Measurements from ENCODE around the gene TMEFF2. TPM values are rescaled to one million over a fixed set of nuclear protein-coding genes. Genes with fewer than 3 reads are reported as not detected.

TMEFF2 gene
- total RNA-seq, 2 donors from 2014 or later: 3.2 to 55.8 TPM

GRCh38 chr2:192010073-192010472 lies 184.7 kb downstream of the TMEFF2 start:
- Histone ChIP-seq H3K4me3 (no peak overlapping the region), H3K27me3 (replicated peaks; ENCODE audit: insufficient read depth) (no peaks in the 10 kb centered on the region), H3K27ac (no peak overlapping the region), H3K9me3 (no peaks in the 10 kb centered on the region), H3K4me1 (replicated peaks) (no peaks in the 10 kb centered on the region), H3K36me3 (no peaks in the 10 kb centered on the region)
- DNase-seq (ENCODE audit: low spot score): no peak
- WGBS: 61% methylated on average over 5 of the region's 5 CpGs
- intact Hi-C loops (cut with DNase I): no loop called here
- TF ChIP-seq POLR2AphosphoS5 (IDR thresholded peaks at IDR 0.05) (no peak), POLR2A (IDR thresholded peaks at IDR 0.05) (no peak)
- TF ChIP-seq, protein P1, sequence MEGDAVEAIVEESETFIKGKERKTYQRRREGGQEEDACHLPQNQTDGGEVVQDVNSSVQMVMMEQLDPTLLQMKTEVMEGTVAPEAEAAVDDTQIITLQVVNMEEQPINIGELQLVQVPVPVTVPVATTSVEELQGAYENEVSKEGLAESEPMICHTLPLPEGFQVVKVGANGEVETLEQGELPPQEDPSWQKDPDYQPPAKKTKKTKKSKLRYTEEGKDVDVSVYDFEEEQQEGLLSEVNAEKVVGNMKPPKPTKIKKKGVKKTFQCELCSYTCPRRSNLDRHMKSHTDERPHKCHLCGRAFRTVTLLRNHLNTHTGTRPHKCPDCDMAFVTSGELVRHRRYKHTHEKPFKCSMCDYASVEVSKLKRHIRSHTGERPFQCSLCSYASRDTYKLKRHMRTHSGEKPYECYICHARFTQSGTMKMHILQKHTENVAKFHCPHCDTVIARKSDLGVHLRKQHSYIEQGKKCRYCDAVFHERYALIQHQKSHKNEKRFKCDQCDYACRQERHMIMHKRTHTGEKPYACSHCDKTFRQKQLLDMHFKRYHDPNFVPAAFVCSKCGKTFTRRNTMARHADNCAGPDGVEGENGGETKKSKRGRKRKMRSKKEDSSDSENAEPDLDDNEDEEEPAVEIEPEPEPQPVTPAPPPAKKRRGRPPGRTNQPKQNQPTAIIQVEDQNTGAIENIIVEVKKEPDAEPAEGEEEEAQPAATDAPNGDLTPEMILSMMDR (IDR thresholded peaks at IDR 0.05): no peak

- H3K27ac ChIP-seq: no peak overlapping the region
- intact Hi-C loops (cut with DNase I): no loop called here
- no peaks in the 10 kb centered on the region for H3K36me3 ChIP-seq
- no peaks in the 10 kb centered on the region for H3K4me1 ChIP-seq (replicated peaks)
- 80% methylated on average over 5 of the region's 5 CpGs for WGBS
- TF ChIP-seq POLR2AphosphoS5 (IDR thresholded peaks at IDR 0.05): no peak
- TF ChIP-seq, protein P1 (IDR thresholded peaks at IDR 0.05): no peak
- TF ChIP-seq POLR2A (IDR thresholded peaks at IDR 0.05): no peak
- H3K4me3 ChIP-seq: no peak overlapping the region
- no peak for DNase-seq (ENCODE audit: low spot score)
- H3K9me3 ChIP-seq: no peaks in the 10 kb centered on the region
- H3K27me3 ChIP-seq (replicated peaks; ENCODE audit: insufficient read depth): no peaks in the 10 kb centered on the region
These were observed 187.0 kb downstream of the TMEFF2 start for GRCh38 chr2:192007581-192008228.

DNA sequence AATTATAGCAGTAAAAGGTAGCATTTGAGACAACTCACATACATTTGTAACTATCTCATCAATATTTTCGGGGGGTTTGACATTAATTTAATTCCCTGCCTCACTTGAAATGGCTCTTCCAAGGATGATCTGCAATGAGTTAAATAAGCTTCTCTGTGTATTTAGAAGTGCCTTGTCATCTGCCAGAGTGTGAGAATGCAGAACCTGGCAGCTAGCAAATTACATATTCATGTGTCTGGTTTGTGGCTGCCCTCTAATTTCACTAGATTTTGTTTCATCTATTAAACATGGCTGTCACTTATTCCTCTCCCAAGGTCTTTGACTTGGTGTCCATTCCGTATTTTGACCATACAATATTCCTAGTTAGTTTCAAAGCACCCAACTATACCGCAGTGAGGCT lies 189.5 kb downstream of the TMEFF2 start:
- intact Hi-C loops (cut with DNase I): no loop called here
- no peaks in the 10 kb centered on the region for H3K4me1 ChIP-seq (replicated peaks)
- TF ChIP-seq, protein P1 (IDR thresholded peaks at IDR 0.05): no peak
- no peak for TF ChIP-seq POLR2A (IDR thresholded peaks at IDR 0.05)
- no peak for TF ChIP-seq POLR2AphosphoS5 (IDR thresholded peaks at IDR 0.05)
- WGBS: 94% methylated on average over 3 of the region's 3 CpGs
- H3K36me3 ChIP-seq: no peaks in the 10 kb centered on the region
- no peaks in the 10 kb centered on the region for H3K9me3 ChIP-seq
- no peak overlapping the region for H3K4me3 ChIP-seq
- DNase-seq (ENCODE audit: low spot score): no peak
- no peaks in the 10 kb centered on the region for H3K27me3 ChIP-seq (replicated peaks; ENCODE audit: insufficient read depth)
- H3K27ac ChIP-seq: no peak overlapping the region

DNA sequence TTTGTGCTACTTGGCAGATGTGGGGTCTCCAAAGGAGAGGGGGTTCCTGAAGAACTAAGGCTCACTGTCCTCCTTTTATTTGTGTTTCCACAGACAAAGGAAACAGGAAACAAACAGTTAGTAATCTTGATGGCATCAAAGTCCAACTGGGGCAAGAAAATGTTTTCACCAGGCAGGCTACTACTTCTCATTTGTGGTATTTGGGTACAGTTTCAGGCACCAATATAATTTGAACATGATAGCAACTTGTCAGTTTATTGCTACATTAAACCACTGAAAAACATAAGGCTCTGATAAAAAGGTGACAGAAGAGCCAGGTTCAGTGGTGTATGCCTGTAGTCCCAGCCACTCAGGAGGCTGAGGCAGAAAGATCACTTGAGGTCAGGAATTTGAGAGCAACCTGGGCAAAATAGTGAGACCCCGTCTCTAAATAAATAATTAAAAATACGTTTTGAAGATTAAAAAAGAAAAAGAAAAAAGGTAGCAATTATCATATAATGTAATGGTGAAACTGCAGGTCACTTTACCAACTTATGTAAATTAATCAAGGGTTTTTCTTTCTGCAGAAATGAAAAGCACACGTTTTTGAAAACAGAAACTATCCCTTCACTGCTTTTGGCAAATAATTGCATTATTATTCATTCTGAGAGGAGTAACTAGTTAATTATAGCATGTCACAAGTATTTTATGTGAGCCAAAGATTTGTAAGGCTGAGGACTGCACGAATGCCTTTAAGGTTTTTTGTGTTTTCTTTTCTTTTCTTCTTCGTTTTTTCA lies 190.4 kb downstream of the TMEFF2 start:
- no peak overlapping the region for H3K27ac ChIP-seq
- H3K36me3 ChIP-seq: no peaks in the 10 kb centered on the region
- 43% methylated on average over 5 of the region's 5 CpGs for WGBS
- H3K4me1 ChIP-seq (replicated peaks): no peaks in the 10 kb centered on the region
- DNase-seq (ENCODE audit: low spot score): no peak
- no peaks in the 10 kb centered on the region for H3K9me3 ChIP-seq
- no peak for TF ChIP-seq POLR2A (IDR thresholded peaks at IDR 0.05)
- no peak for TF ChIP-seq POLR2AphosphoS5 (IDR thresholded peaks at IDR 0.05)
- TF ChIP-seq, protein P1 (IDR thresholded peaks at IDR 0.05): no peak
- H3K27me3 ChIP-seq (replicated peaks; ENCODE audit: insufficient read depth): no peaks in the 10 kb centered on the region
- intact Hi-C loops (cut with DNase I): no loop called here
- H3K4me3 ChIP-seq: no peak overlapping the region

- no peak overlapping the region for H3K27ac ChIP-seq
- H3K4me1 ChIP-seq (replicated peaks): no peaks in the 10 kb centered on the region
- 83% methylated on average over 8 of the region's 8 CpGs for WGBS
- DNase-seq (ENCODE audit: low spot score): no peak
- no peaks in the 10 kb centered on the region for H3K36me3 ChIP-seq
- H3K9me3 ChIP-seq: no peaks in the 10 kb centered on the region
- intact Hi-C loops (cut with DNase I): no loop called here
- H3K27me3 ChIP-seq (replicated peaks; ENCODE audit: insufficient read depth): no peaks in the 10 kb centered on the region
- no peak for TF ChIP-seq POLR2AphosphoS5 (IDR thresholded peaks at IDR 0.05)
- TF ChIP-seq POLR2A (IDR thresholded peaks at IDR 0.05): no peak
- TF ChIP-seq, protein P1 (IDR thresholded peaks at IDR 0.05): no peak
- no peak overlapping the region for H3K4me3 ChIP-seq
These were observed 192.3 kb downstream of the TMEFF2 start for GRCh38 chr2:192002418-192002817.

Data from prostate gland (tissue), 2 donors.